DND-41 (cell line): ENCODE results near the gene ERBB4.

ENCODE experiments used
- ATAC-seq: fragments of 200-7000 bp; cut with Tn5 transposase; 3 replicates; pipeline ENCODE4 v1.9.1; 2021; ENCODE audit warnings: low read depth; ENCODE audit not compliant: insufficient read depth
- DNase-seq: peaks from one replicate; pipeline ENCODE4 v3.0.0-alpha.2; 2020
- H2AFZ ChIP-seq: 2 replicates; pipeline ENCODE4 v1.6.0; 2012; ENCODE audit warnings: low read depth, low read length
- H3K27ac ChIP-seq: 2 replicates; pipeline ENCODE4 v1.5.1; 2012; ENCODE audit warnings: low read length, inconsistent platforms
- H3K27me3 ChIP-seq: fragments of 200-600 bp; sonication (generic); 2 replicates; pipeline ENCODE4 v1.6.0; 2012; ENCODE audit warnings: low read length, mild to moderate bottlenecking, inconsistent platforms; ENCODE audit not compliant: insufficient read depth, poor library complexity
- H3K36me3 ChIP-seq: 2 replicates; pipeline ENCODE4 v1.5.1; 2012; ENCODE audit warnings: low read length, inconsistent platforms; ENCODE audit not compliant: insufficient read depth
- H3K4me1 ChIP-seq: 2 replicates; pipeline ENCODE4 v1.5.1; 2012; ENCODE audit warnings: mild to moderate bottlenecking, low read length; ENCODE audit not compliant: insufficient read depth
- H3K4me2 ChIP-seq: 2 replicates; pipeline ENCODE4 v1.6.0; 2012; ENCODE audit warnings: mild to moderate bottlenecking, moderate library complexity, low read length, inconsistent platforms; ENCODE audit not compliant: insufficient read depth
- H3K4me3 ChIP-seq, 2 experiments: fragments of 200-600 bp in 1 of 2; shearing (Covaris generic) in 1 of 2; 2 replicates each; pipeline ENCODE4 v1.5.1; 2012 to 2016; ENCODE audit warnings: inconsistent platforms in 2 of 2, low read length in 2 of 2, mild to moderate bottlenecking in 2 of 2, low read depth in 1 of 2, moderate library complexity in 1 of 2
- H3K79me2 ChIP-seq: 2 replicates; pipeline ENCODE4 v1.6.0; 2012; ENCODE audit warnings: low read length, inconsistent platforms; ENCODE audit not compliant: insufficient read depth
- H3K9ac ChIP-seq: 2 replicates; pipeline ENCODE4 v1.6.0; 2012; ENCODE audit warnings: low read depth, mild to moderate bottlenecking, inconsistent platforms, low read length, moderate library complexity
- H3K9me3 ChIP-seq: 2 replicates; pipeline ENCODE4 v1.5.1; 2012; ENCODE audit warnings: low read length, moderate library complexity, mild to moderate bottlenecking, inconsistent platforms; ENCODE audit not compliant: insufficient read depth, severe bottlenecking
- H4K20me1 ChIP-seq: 2 replicates; pipeline ENCODE4 v1.6.0; 2012; ENCODE audit warnings: low read length; ENCODE audit not compliant: insufficient read depth
- CTCF ChIP-seq: IDR thresholded peaks from 2 replicates; pipeline ENCODE4 v1.5.1; 2012; ENCODE audit warnings: borderline replicate concordance, low read length, moderate library complexity, mild to moderate bottlenecking; ENCODE audit not compliant: poor library complexity, severe bottlenecking; ENCODE audit errors: extremely low read depth
- EZH2 ChIP-seq: IDR thresholded peaks from 3 replicates; pipeline ENCODE4 v1.6.1; 2012; ENCODE audit warnings: borderline replicate concordance, low read depth, mild to moderate bottlenecking, moderate library complexity, low read length, inconsistent platforms; ENCODE audit not compliant: severe bottlenecking

Gene ERBB4

GRCh38 chr2:212176151-212176550 lies 362.5 kb downstream of the ERBB4 start:
- Histone ChIP-seq H3K27me3 (no peaks in the 10 kb centered on the region), H3K9ac (no peak overlapping the region), H3K9me3 (peaks cover 3% of the 10 kb centered on the region), H2AFZ (no peak overlapping the region), H3K79me2 (no peaks in the 10 kb centered on the region), H4K20me1 (no peaks in the 10 kb centered on the region), H3K4me3 (no peak overlapping the region), H3K4me1 (no peaks in the 10 kb centered on the region), H3K27ac (no peak overlapping the region), H3K4me2 (no peak overlapping the region), H3K36me3 (no peaks in the 10 kb centered on the region)
- ATAC-seq (no peak), DNase-seq (no peak)
- TF ChIP-seq EZH2 (no peak), CTCF (no peak)

GRCh38 chr2:212173756-212174510 lies 364.7 kb downstream of the ERBB4 start:
- no peak for ATAC-seq
- no peak for DNase-seq
- H3K9ac ChIP-seq: no peak overlapping the region
- H3K36me3 ChIP-seq: no peaks in the 10 kb centered on the region
- no peaks in the 10 kb centered on the region for H3K4me1 ChIP-seq
- no peaks in the 10 kb centered on the region for H3K79me2 ChIP-seq
- no peak overlapping the region for H2AFZ ChIP-seq
- no peak overlapping the region for H3K27ac ChIP-seq
- no peaks in the 10 kb centered on the region for H3K27me3 ChIP-seq
- H3K4me3 ChIP-seq: no peak overlapping the region
- no peak for TF ChIP-seq CTCF
- no peak for TF ChIP-seq EZH2
- peaks cover 11% of the 10 kb centered on the region for H3K9me3 ChIP-seq
- no peak overlapping the region for H3K4me2 ChIP-seq
- no peaks in the 10 kb centered on the region for H4K20me1 ChIP-seq

- no peak for DNase-seq
- Histone ChIP-seq H3K9me3 (peaks cover 11% of the 10 kb centered on the region), H2AFZ (no peak overlapping the region), H3K79me2 (no peaks in the 10 kb centered on the region), H3K27ac (no peak overlapping the region), H3K4me2 (no peak overlapping the region), H3K36me3 (no peaks in the 10 kb centered on the region), H3K4me1 (no peaks in the 10 kb centered on the region), H4K20me1 (no peaks in the 10 kb centered on the region), H3K4me3 (no peak overlapping the region), H3K9ac (no peak overlapping the region), H3K27me3 (no peaks in the 10 kb centered on the region)
- no peak for TF ChIP-seq EZH2
- TF ChIP-seq CTCF: no peak
- no peak for ATAC-seq
Observed at GRCh38 chr2:212173331-212173730, 365.3 kb downstream of the ERBB4 start.
